ENCODE data around the gene PDE6C.

- no peak for TF ChIP-seq POLR2AphosphoS5 (IDR thresholded peaks at IDR 0.05; ENCODE audit: low read depth, low read length)
- TF ChIP-seq REST (IDR thresholded peaks at IDR 0.05; ENCODE audit: insufficient read depth in 1 of 2, low read depth in 2 of 2, low read length in 2 of 2), result no peak
- no peak for TF ChIP-seq SIN3A (IDR thresholded peaks at IDR 0.05; ENCODE audit: borderline replicate concordance, insufficient read depth, low read length)
- no peak for TF ChIP-seq TAF1 (IDR thresholded peaks at IDR 0.05; ENCODE audit: borderline replicate concordance, insufficient read depth, low read length)
Observed at GRCh38 chr10:93579985-93580711, 32.2 kb upstream of the PDE6C start.
